Retina (tissue), 1 donor: Measurements from ENCODE around the gene CRYGN.

ENCODE experiments used
- DNase-seq: peaks from one replicate; pipeline ENCODE4 v3.0.0-alpha.2; 2016

CRYGN gene

DNA sequence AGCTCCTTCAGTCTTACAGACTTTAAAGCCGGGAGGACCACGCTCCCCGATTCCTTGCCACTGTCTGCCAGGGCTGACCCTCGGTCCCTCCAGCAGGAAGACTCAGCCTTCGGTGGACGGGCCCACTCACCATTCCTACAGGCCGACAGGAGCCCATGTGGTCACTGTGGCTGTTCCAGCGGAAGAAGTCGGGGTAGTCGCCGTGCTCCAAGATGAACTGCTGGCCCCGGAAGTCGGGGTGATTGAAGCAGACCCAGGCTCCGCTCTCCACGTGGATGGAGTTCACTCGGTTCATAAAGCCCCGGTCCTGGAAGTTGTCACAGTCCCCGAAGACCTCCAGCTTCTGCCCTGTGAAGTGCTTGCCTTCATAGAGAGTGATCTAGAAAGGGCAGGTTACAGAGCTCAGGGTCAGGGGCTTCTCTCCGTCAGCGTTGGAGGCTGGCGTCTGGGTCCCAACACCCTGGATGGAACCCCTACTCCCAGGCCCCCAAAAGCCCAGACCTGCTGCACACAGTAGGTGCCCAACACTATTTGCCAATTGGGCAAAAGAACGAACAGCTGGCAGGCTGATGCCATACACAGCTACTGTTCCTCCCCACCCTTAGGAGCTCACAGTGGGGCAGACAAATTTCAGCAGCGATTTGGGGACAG lies 1.9 kb downstream of the CRYGN start:
- DNase-seq = no peak

DNA sequence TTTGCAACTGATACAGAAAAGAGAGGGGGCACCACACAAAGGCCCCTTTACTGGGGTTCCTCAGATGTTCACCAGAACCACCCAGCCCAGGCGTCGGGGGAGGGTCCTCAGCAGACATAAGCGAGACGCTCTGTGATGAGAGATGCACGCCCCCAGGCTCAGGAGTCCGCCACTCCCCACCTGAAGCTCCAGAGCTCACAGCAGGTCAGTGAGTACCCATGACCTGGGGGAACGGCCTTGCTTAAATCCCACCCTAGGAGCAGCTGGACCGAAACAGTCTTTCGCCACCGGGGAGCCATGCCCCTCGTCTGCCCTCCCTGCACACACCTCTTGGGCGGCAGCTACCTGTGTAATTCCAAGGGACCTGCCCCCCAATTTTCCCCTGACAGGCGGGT lies 2.8 kb downstream of the CRYGN start:
- DNase-seq = no peak

DNA sequence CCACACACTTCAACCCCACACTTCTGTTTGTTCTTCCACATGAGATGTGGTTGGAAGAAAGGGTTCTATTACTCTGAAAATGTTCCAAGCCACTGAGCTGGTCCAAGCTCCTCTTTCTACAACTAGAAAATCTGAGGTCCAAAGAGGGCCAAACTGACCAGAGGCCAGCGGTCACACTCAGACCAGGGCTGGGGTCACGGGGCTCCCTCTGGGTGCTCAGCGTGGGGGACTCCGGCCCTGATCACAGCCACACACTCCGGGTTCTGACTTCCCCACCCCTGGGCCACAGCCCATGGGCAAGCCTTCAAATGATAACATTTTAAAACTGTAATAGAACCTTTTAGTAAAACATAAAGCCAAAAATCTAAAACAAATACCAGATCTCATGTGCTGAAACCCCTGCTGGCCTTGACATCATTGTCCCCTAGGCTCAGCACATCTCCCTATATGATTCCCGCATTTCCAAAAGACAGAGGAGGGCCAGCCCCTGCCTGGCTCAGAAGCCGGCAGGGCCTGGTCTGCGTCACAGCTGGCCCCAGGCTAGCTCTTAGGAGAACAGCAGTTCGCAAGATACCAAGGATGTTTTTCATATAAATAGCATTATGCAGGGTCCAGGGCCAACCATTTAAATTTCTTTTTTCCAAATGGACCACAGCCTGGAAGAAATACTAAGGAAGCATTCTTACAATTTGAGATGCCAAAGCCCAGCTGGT lies 3.3 kb downstream of the CRYGN start:
- no peak for DNase-seq

DNA sequence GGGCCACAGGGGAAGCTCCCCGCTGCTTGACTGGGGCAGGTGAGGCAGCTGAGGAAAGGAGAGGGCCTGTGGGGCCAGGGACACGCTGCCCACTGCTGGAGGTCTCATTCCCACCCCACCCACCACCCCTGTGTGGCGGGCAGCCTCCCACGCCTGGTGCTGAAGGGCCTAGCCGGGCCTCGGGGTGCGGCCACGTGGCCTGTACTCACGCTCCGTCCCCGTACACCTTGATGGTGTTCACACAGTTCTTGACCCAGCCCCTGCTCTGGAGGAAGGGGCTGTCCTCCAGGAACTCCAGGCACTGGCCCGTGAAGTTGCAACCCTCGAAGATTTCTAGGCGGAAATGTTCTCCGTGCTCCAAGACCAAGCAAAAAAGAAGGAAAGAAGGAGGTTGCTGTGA lies 4.0 kb downstream of the CRYGN start:
- DNase-seq = no peak

DNA sequence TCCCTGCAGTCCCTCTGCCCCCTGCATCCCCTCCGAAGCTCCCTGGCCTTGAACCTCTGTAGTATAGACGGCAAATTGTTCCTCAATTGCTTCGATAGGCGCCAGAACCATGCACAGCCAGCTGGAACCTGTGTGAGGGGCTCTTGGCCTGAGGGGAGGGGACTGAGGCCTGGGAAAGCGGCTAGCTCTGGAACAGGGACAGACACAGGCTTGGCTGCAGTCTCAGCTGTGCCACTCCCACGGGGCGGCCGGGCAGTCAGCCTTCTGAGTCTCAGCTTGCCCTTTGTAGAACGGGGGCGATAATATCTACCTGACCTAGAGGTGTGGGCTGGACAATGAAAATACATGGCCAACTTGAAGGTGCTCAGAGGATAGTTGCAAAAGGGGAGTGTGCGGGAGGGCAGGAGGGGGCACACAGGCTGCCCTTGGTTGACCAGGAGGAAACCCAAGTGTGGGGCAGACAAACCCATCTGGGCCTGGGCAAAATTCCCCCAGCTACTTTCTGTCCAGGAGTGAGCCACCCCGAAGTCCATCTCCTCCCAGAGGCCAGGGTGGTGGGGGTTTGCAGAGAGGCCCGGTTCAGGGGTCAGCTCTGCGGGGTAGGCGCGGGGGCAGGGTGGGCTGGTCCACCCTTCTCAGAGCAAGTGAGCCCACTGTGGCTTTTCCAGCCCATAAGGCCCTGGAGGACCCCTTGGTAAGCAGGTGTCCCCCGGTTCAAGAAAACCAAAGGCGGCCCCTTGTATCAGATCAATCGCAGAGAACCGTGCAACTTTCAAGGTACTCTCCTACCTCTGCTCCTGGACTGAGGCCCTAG lies 4.6 kb downstream of the CRYGN start:
- DNase-seq = no peak

DNA sequence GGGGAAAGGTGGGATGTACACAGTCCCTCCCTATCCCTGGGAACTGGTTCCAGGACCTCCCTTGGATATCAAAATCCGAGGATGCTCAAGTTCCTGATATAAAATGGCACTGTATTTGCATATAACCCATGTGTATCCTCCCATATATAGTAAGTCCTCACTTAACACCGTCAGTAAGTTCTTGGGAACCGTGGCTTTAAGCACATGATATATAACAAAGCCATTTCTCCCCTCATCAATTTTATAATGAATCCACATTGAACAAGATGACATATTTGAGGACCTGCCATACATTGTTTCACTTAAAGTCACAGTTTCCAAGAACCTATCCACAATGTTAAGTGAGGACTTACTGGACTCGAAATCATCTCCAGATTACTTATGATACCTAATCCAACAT lies 5.4 kb downstream of the CRYGN start:
- no peak for DNase-seq

DNA sequence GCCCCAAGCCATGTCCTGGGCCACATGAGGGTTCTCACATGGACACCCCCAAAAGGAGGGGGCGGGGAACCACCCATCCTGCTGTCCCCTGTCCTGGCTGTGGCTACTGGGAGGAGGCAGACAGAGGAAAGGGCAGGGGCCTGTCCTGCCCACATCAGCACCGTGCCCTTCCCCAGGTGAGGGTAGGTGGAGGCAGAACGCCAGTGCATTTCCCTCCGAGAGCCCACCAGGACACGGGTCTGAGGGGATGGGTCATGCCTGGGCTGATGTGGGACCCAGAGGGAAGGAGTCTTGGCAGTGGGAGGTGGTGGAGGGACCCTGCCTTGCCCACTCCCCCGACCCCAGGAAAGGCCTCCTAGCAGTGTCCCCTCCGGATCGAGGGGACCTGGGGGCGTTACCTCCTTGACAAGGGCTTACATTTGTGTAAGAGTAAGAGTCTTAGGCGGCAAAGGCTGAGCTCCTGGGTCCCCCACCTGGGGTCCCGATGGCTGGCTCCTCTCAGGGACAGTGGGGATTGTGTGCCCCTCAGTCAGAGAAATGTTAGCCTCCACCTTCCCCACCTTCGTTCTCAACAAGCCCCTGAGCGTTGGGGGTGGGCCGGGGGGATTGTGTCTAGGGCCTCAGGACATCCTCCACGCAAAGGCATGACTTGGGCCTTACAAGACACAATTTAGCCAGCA lies 6.1 kb downstream of the CRYGN start:
- no peak for DNase-seq

DNA sequence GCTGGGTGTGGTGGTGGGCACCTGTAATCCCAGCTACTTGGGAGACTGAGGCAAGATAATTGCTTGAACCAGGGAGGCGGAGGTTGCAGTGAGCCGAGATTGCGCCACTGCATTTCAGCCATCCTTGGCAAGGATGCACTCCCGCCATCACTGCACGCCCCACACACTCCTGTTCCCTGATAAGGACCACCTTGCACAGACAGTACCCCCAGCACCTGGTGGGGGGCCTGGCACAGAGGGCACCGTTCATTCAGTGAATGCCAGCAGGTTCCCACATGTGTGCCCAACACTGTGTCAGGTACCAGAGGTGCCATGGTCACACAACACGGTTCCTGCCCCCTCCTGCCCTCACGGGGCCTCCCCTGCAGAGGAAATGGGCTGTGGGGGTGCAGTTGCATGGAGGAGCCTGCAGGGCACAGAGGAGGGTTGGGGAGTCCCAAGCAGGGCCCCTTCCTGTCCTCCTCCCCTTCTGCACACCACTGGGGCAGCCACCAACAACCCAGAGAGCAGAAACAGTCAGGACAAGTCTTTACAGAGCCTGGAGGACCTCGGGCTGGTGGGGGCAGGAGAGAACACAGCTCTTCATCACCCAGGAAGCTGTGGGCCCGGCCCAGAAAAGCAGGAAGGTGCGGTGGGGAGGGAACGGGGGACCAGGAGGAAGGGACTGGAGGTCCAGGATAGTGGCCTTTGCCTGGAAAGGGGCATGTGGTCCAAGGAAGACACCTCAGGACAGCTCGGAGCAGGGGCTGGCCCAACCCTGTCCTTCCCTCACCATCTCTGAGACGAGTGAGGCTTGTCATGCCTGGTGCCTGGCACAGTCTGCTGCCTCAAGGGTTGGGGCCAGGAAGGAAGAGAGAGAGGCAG lies 7.1 kb downstream of the CRYGN start:
- DNase-seq = no peak

DNA sequence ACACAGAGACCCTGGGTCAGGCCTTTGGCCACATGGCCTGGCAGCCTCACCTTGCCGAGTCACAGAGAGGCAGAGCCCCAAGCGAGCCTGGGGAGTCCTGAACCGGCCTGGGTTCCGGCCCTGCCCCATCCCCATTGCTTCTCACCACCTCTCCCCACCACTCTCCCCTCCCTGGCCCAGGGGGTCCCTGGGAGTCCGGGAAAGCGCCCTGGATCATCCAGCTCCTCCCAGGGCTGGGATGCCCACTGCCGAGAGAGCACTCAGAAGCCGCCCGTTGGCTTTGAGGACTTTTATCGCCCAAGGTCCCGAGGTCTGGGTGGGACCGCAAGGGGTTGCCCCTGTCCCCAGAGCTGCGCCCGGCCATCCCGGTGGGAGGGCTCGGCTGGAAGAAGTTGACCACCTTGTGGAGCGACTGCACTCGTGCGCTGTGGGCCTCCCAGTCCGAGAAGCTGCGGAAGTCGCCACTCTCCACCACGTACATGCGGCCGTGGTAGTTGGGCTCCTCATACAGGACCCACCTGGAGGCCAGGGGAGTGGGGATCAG lies 8.1 kb downstream of the CRYGN start:
- DNase-seq = no peak

DNA sequence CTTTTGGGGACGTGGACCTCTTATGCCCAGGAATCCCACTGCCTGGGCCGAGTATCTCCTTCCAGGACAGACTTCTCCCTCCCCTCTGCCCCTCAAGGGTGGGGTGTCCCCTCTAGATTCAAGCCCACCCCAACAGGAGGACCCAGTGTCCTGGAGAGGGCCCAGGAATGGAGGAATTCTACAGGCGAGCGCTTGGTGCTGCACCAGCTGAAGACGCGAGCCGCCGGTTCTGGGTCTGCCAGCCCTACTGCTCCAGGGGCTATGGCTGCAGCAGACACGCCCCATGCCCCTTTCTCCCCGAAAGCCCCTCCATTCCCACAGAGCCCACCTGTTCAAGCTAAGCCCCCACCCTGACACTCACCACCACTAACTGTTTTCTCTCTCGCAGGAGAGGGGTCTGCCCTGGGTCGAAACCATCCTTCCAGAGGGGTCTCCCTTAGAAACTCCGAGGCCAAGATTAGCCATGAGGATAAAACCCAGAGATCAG lies 8.6 kb downstream of the CRYGN start:
- DNase-seq = no peak

DNA sequence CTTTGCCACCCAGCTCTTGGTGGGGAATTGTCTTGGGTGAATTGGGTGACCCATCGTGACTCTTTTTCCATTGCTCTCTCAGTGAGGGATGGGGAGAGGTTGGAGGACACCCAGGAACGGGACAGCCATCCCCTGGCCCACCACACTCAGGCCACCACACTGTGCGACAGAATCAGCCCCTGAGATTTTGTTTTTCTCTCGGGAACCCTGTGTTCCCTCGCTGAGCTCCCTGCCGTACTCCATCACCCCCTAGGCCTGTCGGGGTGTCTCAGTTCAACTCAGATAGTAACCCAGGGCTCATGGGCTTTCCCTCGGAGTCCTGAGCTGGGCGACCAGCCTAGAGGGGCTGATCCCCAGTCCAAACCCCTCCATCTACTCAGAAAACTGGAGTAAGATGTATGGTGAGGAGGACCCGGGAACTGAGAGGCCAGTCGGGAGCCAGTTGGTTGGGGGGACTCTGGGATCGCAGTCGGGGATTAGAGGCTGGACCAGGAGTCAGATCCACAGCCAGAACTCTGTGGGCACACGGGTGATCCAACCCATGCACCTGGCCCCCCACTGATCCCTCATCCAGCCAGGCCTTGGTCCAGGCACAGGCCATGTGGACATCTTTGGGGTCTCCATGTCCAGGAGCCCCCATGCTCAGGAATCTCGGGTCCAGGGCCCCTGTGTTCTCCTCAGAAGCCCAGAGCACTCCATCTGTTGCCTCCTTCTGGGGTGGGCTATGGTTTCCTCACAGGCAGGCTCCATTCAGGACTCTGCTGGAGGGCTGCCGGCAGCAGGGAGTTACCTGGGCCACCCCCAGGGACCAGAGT lies 9.3 kb downstream of the CRYGN start:
- no peak for DNase-seq

DNA sequence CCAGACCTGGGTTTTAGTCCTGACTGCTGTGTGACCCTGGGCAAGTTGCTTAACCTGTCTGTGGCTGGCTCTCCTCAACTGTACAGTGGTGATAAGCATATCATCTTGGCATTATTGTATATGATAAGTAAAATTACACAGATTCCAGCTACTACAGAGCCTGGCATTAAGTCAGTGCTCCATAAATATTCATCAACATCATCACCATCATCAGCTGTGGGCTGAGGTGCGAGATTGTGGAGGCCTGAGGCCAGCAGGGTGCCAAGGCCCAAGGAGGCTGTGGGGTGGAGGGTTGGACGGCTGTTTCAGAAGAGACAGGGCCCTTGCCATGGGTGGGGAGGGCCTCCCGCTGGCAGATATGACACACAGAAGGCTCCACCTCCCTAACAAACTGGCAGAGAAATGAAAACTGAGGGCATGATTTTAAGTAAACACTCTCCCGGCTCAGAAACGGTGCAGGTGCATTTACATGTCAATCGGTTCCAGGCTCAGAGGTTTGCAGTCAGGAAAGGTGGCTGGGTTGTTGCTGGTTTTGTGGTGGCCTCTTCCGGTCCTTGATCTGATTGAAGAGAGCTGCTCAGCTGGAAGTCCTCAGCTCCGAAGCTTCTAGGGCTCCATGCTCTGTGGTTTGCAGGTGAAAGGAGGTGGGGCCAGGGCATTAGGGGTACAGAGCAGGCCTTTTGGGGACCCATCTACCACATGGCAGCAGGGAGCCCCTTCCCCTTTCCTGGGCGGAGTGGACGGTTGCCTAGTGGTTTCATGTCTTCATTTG lies 10.2 kb downstream of the CRYGN start:
- DNase-seq = no peak

DNA sequence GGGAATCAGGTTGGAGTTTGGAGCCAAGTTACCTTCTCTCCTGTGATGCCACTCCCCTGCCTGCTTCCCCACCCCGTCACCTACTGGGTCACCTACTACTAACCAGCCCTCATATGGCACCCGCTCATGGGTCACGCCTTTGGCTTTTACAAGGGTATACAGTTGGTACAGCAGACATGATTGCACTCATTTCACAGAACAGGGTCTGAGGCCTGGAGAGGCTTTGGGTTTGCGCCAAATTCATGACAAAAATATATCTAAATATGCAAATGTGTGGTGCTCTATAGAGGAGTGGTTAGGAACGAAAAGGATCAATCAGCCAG lies 10.7 kb downstream of the CRYGN start:
- no peak for DNase-seq

DNA sequence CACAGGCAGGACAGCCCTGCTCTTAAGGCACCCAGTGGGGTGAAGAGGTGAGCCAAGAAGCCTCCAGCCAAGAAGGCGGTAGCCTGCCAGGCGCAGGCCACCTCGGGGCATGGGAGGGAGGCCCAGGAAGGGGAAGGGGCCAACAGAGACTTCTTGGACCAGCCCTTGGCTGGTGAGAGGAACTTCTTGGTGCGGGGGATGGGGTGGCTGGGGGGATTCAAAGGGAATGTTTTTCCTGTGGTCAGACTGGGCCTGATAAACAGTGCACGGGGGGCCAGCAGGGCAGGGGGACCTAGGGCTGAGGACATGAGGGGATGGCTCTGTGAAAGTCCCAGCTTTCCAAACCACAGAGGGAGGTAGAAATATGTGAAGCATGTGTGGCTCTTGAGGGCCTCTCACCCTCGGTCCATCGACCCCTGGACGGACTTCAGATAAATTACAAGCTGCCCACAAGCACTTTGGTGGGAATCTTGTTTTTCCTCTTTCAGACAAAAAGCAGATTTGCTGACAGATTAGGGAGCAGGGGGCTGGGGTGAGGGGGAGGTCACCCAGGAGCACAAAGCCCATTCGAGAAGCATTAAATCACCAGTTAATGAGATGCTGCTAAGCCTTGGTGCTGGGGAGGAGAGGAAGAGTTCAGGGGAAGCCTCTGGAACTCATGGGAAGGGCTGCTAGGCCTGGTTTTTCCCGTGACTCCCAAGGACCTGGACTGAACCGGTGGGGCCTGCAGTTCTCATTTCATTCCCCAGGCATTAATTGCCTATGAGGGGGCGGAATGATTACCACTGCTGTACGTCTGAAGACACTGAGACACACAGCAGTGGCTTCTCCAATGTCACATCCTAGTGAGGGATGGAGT lies 11.3 kb downstream of the CRYGN start:
- DNase-seq = peak; percentile 45

DNA sequence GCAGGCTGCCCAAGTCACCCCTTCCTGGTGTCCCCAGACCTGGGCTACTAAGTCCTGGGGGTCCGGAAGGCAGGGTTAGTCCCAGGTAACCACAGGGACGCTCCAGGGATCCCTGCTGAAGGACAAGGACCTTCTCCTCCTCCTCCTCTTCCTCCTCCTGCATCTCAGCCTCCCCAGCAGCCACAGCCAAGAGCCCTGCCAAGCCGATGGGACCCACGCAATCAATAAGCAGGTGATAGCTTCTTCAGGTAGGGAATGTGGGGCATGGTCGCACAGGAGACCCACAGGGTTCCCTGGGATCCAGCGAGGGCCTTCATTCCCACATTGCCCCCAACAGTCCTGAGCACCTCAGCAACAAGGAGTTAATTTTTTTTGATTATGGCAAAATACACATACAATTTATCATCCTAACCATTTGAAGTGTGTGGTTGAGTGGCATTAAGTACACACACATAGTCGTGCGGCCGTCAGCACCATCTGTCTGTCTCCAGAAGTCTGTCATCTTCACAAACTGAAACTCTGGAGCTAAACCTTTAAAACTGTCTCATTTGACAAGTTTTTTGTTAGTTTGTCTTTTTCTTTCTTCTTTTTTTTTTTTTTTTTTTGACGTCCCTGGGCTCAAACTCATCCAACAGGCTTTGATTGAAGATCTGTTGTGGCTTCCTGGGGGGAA lies 12.1 kb downstream of the CRYGN start:
- no peak for DNase-seq

DNA sequence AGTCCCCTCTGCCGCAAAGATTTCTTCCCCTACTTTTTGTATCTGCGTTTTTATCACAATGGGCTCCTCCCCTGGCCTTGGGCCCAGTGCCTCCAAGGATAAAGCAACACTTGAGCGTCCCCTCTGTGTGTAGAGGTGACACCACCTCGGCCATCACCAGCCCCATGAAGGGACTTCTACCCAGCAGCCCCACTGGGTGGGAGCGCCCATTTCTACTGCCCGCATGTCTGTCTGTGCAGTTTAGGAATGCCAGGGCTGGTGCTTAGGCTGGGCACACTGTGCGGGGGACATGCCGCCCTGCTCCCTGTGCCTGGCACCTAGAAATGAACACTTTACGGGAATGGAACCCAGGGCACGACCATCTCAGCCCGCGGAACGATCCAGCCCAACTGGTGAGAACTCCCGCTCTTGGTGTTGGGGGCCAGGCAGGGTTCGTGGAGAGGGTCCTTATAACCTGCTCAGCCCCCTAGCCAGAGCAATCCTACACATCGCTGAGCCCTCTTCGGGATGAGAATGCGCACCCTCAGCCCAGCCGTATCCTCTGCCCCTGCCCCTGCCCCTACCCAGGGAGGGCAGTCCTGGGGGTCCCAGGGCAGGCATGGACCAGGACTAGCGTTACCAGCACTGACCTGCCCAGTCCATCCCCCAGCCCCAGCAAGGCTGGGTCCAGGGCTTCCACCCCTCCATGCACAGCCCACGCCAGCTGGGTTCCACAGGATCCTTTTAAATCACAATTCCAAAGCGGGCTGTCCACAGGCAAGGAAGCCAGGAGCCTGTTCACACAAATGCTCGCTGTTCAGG lies 12.8 kb downstream of the CRYGN start:
- no peak for DNase-seq

DNA sequence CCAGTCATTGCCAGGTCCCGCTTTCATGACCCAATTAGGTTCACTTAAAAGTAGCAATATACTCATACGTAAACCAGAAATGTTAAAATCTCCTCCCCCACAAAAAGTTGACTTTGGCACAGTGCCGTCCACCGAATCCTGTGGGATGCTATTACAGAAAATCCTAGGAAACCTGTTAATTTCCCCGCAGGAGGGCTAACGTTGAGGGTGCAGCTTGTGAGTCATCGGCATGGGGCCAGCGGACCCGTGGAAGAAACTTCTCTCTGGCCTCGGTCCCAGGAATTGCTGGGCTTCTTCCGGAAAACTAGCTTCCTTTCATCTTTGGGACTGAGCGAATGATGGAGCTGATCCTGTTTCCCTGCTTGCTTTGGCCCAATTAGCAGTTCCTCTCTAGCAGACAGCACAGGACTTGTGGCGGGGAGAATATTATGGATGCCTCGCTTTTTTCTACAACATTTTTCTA lies 13.5 kb downstream of the CRYGN start:
- no peak for DNase-seq
